ENCODE measurements around the gene TTBK2.
"Not testable (repeated sequence)": the region's sequence is repeated elsewhere in the genome, so short reads cannot be mapped to it uniquely, and the experiment has no call there.

TTBK2 gene

DNA sequence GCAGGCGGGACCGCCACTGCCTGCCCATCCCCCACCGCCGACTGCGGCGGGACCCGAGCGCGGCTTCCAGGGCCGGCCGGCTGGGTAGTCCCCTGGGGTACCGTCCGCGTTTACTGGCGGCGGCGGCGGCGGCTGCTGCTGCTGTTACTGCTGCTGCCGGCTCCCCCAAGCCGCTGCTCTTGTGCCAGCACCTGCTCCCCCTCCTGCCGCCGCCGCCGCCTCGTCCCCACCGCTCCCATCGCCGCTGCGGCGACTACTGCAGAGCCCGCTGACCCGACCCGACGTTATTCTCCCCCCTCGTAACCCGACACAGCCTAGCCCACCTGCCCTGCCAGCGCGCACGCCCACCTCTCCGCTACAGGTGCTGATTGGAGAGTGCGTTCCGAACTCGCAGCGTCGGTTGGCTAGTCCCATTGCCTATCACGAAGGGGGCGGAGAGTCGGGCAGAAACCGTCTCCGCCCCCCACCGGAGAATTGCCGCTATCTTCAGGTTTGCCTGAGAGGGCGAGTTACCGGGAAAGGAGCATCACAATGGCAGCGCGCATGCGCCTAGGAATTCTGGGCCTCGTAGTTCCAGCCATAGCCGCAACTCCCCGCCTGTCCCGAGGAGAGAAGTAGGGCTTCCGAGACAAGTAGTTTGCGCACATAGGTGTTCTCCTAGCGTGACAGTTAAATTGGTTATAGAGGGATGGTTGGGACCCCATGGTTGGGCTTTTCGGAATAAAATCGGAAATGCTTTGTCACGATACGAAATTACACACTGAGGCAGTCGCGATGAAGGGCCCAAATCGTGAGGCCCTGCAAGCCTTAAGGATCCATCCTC lies at the start of gene TTBK2:
TSS of gene TTBK2 (minus strand) at position 260 of the 823 bp plus-strand sequence. CDS start 42,161 bp downstream, outside the sequence.
- peak; percentile 94 to 95 for DNase-seq (ENCODE audit: low read depth in 2 of 2)

DNA sequence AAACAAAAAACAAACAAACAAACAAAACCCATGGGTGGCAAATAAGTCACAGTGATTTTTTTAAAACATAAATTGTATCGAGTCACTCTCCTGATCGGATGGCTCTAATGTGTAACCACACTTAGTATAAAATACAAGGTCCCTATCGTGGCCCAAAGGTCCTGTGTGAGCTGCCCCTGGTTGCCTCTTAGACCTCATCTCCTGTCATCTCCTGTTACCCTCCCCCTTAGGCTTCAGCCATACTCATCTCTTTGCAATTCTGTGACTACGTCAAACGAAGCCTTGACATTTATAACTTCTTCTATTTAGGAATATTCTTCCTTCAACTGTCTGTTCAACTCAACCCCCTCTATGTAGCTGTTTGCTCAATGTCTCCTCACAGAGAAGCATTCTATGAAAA lies 43.9 kb upstream of the TTBK2 start:
- DNase-seq (ENCODE audit: low read depth in 2 of 2), result no peak

- no peak for DNase-seq (ENCODE audit: low read depth in 2 of 2)
Observed at GRCh38 chr15:42955518-42955917, 34.9 kb upstream of the TTBK2 start.

- DNase-seq (ENCODE audit: low read depth in 2 of 2), result no peak
Observed at GRCh38 chr15:42954291-42954690, 33.7 kb upstream of the TTBK2 start.

DNA sequence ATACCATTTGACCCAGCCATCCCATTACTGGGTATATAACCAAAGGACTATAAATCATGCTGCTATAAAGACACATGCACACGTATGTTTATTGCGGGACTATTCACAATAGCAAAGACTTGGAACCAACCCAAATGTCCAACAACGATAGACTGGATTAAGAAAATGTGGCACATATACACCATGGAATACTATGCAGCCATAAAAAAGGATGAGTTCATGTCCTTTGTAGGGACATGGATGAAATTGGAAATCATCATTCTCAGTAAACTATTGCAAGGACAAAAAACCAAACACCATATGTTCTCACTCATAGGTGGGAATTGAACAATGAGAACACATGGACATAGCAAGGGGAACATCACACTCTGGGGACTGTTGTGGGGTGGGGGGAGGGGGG lies 28.3 kb upstream of the TTBK2 start:
- not testable (repeated sequence) for DNase-seq (ENCODE audit: low read depth in 2 of 2)

- no peak for DNase-seq (ENCODE audit: low read depth in 2 of 2)
Observed at GRCh38 chr15:42940527-42940926, 19.9 kb upstream of the TTBK2 start.

DNA sequence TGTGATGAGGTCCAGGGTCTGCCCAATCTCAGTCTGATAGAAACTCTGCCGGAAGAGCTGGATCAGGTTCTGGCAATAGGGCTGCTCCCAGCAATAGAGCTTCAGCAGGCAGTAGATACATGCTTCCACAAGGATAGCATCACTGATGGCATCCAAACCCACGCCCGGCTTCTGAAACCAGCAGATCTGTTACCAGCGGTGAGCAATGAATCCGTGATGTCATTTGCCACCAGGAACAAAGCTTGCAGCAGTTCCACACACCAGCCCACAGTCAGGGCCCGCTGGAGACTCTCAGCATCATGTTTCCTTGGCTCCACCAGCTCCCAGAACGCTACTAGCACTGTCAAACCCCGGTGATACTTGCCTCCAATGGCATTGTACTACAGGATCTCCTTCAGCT lies 19.3 kb upstream of the TTBK2 start:
- DNase-seq (ENCODE audit: low read depth in 2 of 2), result no peak

GRCh38 chr15:42937143-42937542 lies 16.6 kb upstream of the TTBK2 start:
- no peak for DNase-seq (ENCODE audit: low read depth in 2 of 2)

GRCh38 chr15:42933886-42934667 lies 13.5 kb upstream of the TTBK2 start:
- DNase-seq (ENCODE audit: low read depth in 2 of 2), result no peak

GRCh38 chr15:42932833-42933515 lies 12.4 kb upstream of the TTBK2 start:
- no peak for DNase-seq (ENCODE audit: low read depth in 2 of 2)

- no peak for DNase-seq (ENCODE audit: low read depth in 2 of 2)
Observed at GRCh38 chr15:42931702-42932486, 11.3 kb upstream of the TTBK2 start.

GRCh38 chr15:42929306-42929848 lies 8.8 kb upstream of the TTBK2 start:
- no peak for DNase-seq (ENCODE audit: low read depth in 2 of 2)

DNA sequence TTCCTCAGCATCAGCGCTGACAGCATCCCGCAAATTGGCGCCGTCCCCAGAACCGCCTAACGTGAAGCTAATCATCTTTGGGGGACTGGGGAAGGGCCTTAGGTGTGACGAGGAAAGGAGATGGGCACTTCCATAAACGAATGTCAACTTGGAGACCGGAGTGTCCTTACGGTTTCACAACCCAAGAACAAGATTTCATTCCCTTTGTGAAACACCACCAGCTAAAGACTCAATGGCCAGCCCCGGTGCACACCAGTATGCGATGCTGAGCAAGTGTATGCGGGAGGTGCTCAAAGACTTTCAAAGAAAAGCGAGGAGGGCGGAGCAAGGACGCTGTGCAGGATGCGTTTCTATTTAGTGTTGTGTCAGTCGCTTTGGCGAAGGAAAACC lies 759 bp upstream of the TTBK2 start:
- DNase-seq (ENCODE audit: low read depth in 2 of 2), result no peak

DNA sequence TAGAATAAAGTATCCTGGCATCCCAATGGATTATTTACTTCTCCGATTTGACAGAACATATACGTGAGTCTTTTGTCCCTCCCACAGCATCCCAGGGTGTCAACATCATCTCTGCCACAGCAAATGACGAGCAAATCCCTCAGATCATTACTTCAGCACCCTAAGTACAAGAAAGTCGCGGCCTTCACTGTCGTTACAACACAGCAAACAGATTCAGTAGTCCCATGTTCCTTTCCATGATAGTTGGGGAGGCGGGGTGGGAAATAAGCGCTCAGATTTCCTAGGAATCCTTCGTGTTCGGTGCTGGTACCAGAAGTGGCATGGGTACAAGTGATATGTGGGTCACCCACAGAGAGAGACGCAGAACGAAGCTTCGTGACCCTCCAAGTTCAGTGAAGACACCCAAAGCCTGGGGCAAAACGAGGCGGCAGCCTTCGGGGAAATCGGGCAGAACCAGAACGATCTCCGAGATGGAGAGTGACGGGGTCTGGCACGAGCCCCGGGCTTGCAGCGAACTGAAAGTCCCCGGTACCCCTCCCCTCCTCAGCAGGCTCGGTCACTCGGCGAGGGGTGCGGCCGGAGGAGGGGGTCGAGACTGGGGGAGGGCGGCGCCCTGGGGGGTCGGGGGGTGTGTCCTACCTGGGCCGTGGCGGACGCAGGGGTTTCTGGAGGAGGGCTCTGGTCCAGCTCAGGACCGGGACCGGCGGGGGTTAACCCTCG lies 619 bp downstream of the TTBK2 start:
- DNase-seq (ENCODE audit: low read depth in 2 of 2), result no peak

- no peak for DNase-seq (ENCODE audit: low read depth in 2 of 2)
Observed at GRCh38 chr15:42919308-42919707, 1.3 kb downstream of the TTBK2 start.

GRCh38 chr15:42918047-42918446 lies 2.5 kb downstream of the TTBK2 start:
- DNase-seq (ENCODE audit: low read depth in 2 of 2), result no peak

GRCh38 chr15:42915654-42916315 lies 4.8 kb downstream of the TTBK2 start:
- no peak for DNase-seq (ENCODE audit: low read depth in 2 of 2)

- DNase-seq (ENCODE audit: low read depth in 2 of 2), result no peak
Observed at GRCh38 chr15:42914728-42915497, 5.7 kb downstream of the TTBK2 start.

DNA sequence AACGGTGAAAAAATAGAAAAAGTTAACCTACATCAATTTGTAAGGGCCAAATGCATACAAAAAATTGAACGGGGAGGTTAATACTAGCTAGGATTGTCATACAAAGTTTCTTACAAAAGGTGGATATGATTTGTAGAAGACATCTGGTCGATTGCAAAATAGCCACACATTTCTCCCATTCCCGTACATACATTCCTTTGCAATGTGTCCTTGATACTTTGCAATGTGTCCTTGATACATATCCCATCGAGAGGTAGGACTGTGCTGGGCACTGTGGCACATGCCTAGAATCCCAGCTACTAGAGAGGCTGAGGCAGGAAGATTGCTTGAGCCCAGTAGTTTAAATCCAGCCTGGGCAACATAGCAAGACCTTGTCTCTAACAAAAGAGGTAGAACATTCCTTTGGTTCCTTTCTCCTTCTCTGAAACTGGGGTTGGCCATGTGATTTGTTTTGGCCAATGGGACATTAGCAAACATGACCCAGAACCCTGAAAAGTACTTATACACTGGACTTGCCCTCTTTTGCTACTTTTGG lies 9.5 kb downstream of the TTBK2 start:
- DNase-seq (ENCODE audit: low read depth in 2 of 2), result no peak
